Calu3 (cell line): ENCODE data around the gene CALR. TPM values are rescaled to one million over a fixed set of nuclear protein-coding genes. Genes with fewer than 3 reads are reported as not detected.
"Not testable (repeated sequence)": the region's sequence is repeated elsewhere in the genome, so short reads cannot be mapped to it uniquely, and the experiment has no call there.

Source experiments
- BruUV-seq: library from RNA; stranded (reverse); fragments of 400-500 nt; replicated peaks from 2 replicates; lab custom pipeline; 2021; lab: Mats Ljungman, UMichigan
- CTCF ChIA-PET: fragments of 300-600 bp; sonication (Branson Sonifier 250); formaldehyde crosslinking; loops from one replicate; lab custom pipeline; 2022; ENCODE audit warnings: antibody characterized with exemption; lab: Charles Lee
- DNase-seq: peaks from one replicate; pipeline ENCODE4 v3.0.0; 2022
- H3K27ac Mint-ChIP-seq: one replicate; pipeline ENCODE4 v1.8.0; 2022; ENCODE audit warnings: mixed read lengths; ENCODE audit not compliant: unreplicated experiment
- H3K27me3 Mint-ChIP-seq: one replicate; pipeline ENCODE4 v1.8.0; 2022; ENCODE audit warnings: mixed read lengths; ENCODE audit not compliant: unreplicated experiment
- H3K36me3 Mint-ChIP-seq: one replicate; pipeline ENCODE4 v1.8.0; 2022; ENCODE audit warnings: mild to moderate bottlenecking, moderate library complexity, mixed read lengths; ENCODE audit not compliant: insufficient read depth, unreplicated experiment
- H3K4me1 Mint-ChIP-seq: one replicate; pipeline ENCODE4 v1.8.0; 2022; ENCODE audit warnings: mild to moderate bottlenecking, low read depth, mixed read lengths; ENCODE audit not compliant: unreplicated experiment
- H3K4me3 Mint-ChIP-seq: one replicate; pipeline ENCODE4 v1.8.0; 2022; ENCODE audit warnings: mild to moderate bottlenecking, low read depth, moderate library complexity, mixed read lengths; ENCODE audit not compliant: unreplicated experiment
- H3K9me3 Mint-ChIP-seq: one replicate; pipeline ENCODE4 v1.8.0; 2022; ENCODE audit warnings: low read depth, mixed read lengths; ENCODE audit not compliant: unreplicated experiment
- CTCF ChIP-seq: fragments of 200-600 bp; IDR thresholded peaks from one replicate; pipeline ENCODE4 v1.8.0; 2022; ENCODE audit warnings: antibody characterized with exemption; ENCODE audit not compliant: unreplicated experiment
- intact Hi-C: fragments of 100-400 bp; cut with micrococcal nuclease; formaldehyde crosslinking; loops from one replicate; pipeline ENCODE4 v1.10.0; 2022; ENCODE audit not compliant: unreplicated experiment
- total RNA-seq: library from RNA; stranded (reverse); gene quantifications from 2 replicates; pipeline ENCODE4 v1.2.3, GENCODE V29; 2022

Gene CALR
- total RNA-seq, 1 experiment from 2014 or later: 680 TPM

GRCh38 chr19:12955996-12956395 lies 17.6 kb downstream of the CALR start:
- CTCF ChIA-PET: interaction anchor here (1.4 kb wide), 1 partner anchor 10 kb away, joined by 3 read pairs; no protein-coding TSS in a partner anchor
- Mint-ChIP-seq H3K36me3 (peaks cover 54% of the 10 kb centered on the region), H3K4me1 (peaks cover 22% of the 10 kb centered on the region), H3K27me3 (no peaks in the 10 kb centered on the region), H3K9me3 (no peaks in the 10 kb centered on the region), H3K4me3 (peak overlapping the region; percentile 62), H3K27ac (peak overlapping the region; percentile 0)
- no peak for DNase-seq
- BruUV-seq: TSS peak; percentile 68
- intact Hi-C loops: no loop called here
- no peak for TF ChIP-seq CTCF

GRCh38 chr19:12956446-12957388 lies 18.3 kb downstream of the CALR start, which contains the start of gene GADD45GIP1:
TSS of gene GADD45GIP1 (minus strand) at chr19:12957223. CDS start at chr19:12957212, 11 bp downstream.
- H3K27ac Mint-ChIP-seq: peak within 1 kb of the TSS; percentile 0
- no peak for TF ChIP-seq CTCF
- H3K4me3 Mint-ChIP-seq: peak within 1 kb of the TSS; percentile 62
- peaks cover 22% of the 10 kb centered on the region for H3K4me1 Mint-ChIP-seq
- no peaks in the 10 kb centered on the region for H3K9me3 Mint-ChIP-seq
- no TSS peak for BruUV-seq
- H3K36me3 Mint-ChIP-seq: peaks cover 47% of the 10 kb centered on the region
- intact Hi-C loops: no loop called here
- H3K27me3 Mint-ChIP-seq: peaks cover 2% of the 10 kb centered on the region
- CTCF ChIA-PET: interaction anchor here (1.4 kb wide), 1 partner anchor 9 kb away, joined by 3 read pairs; no protein-coding TSS in a partner anchor
- DNase-seq: peak; percentile 84

- Mint-ChIP-seq H3K4me1 (peaks cover 22% of the 10 kb centered on the region), H3K36me3 (peaks cover 41% of the 10 kb centered on the region), H3K4me3 (peak overlapping the region; percentile 62)
- intact Hi-C loops, CTCF ChIA-PET, BruUV-seq, H3K9me3 Mint-ChIP-seq, DNase-seq, H3K27ac Mint-ChIP-seq, H3K27me3 Mint-ChIP-seq: not testable (repeated sequence)
These were observed 19.1 kb downstream of the CALR start for GRCh38 chr19:12957389-12957952.

GRCh38 chr19:12959481-12959880 lies 21.1 kb downstream of the CALR start:
- H3K9me3 Mint-ChIP-seq: no peaks in the 10 kb centered on the region
- peaks cover 15% of the 10 kb centered on the region for H3K4me1 Mint-ChIP-seq
- intact Hi-C loops: no loop called here
- H3K36me3 Mint-ChIP-seq: peaks cover 27% of the 10 kb centered on the region
- no peak overlapping the region for H3K4me3 Mint-ChIP-seq
- no peak overlapping the region for H3K27ac Mint-ChIP-seq
- no peak for DNase-seq
- H3K27me3 Mint-ChIP-seq: peaks cover 8% of the 10 kb centered on the region
- BruUV-seq: no TSS peak
- no peak for TF ChIP-seq CTCF
- CTCF ChIA-PET: no interaction called here
